GM19025 (cell line): ENCODE data around the gene C6orf136.
"Not testable (repeated sequence)": the region's sequence is repeated elsewhere in the genome, so short reads cannot be mapped to it uniquely, and the experiment has no call there.

Experiments
- ATAC-seq: cut with Tn5 transposase; IDR thresholded peaks from one replicate; pipeline ENCODE4 v1.9.1; 2021; ENCODE audit warnings: mild to moderate bottlenecking, low read depth, moderate library complexity; ENCODE audit not compliant: unreplicated experiment

C6orf136 gene

GRCh38 chr6:30655743-30656094, 8.8 kb downstream of the C6orf136 start:
- no peak for ATAC-seq

- no peak for ATAC-seq
These were observed 9.6 kb downstream of the C6orf136 start for GRCh38 chr6:30656513-30656912.

GRCh38 chr6:30657454-30657853, 10.5 kb downstream of the C6orf136 start:
- ATAC-seq = no peak

GRCh38 chr6:30657922-30658321, 11.0 kb downstream of the C6orf136 start:
- ATAC-seq = not testable (repeated sequence)

GRCh38 chr6:30664994-30665767, 18.2 kb downstream of the C6orf136 start:
- no peak for ATAC-seq

- ATAC-seq = not testable (repeated sequence)
These were observed 19.4 kb downstream of the C6orf136 start for GRCh38 chr6:30666300-30666699.

GRCh38 chr6:30670760-30671527, 24.0 kb downstream of the C6orf136 start:
- ATAC-seq = no peak

GRCh38 chr6:30672445-30673253, 25.7 kb downstream of the C6orf136 start, which contains the start of gene DHX16:
DHX16 (minus strand) TSS chr6:30673006; CDS start chr6:30672841, 165 bp downstream.
- ATAC-seq = no peak

- no peak for ATAC-seq
These were observed 29.8 kb downstream of the C6orf136 start for GRCh38 chr6:30676660-30677285.

- ATAC-seq = no peak
These were observed 32.2 kb downstream of the C6orf136 start for GRCh38 chr6:30678964-30679726.

GRCh38 chr6:30679765-30680535, 33.0 kb downstream of the C6orf136 start:
- ATAC-seq = no peak

- no peak for ATAC-seq
These were observed 34.8 kb downstream of the C6orf136 start for GRCh38 chr6:30681766-30682142.

- ATAC-seq = peak; percentile 28
These were observed 35.5 kb downstream of the C6orf136 start for GRCh38 chr6:30682143-30683117.

GRCh38 chr6:30683183-30683979, 36.4 kb downstream of the C6orf136 start:
- ATAC-seq = no peak

GRCh38 chr6:30683980-30684338, 37.0 kb downstream of the C6orf136 start:
- ATAC-seq = no peak

GRCh38 chr6:30684386-30685156, 37.6 kb downstream of the C6orf136 start:
- no peak for ATAC-seq
